HG03521 (cell line): Measurements from ENCODE around the gene STPG4.

Experiments used
- ATAC-seq: cut with Tn5 transposase; IDR thresholded peaks from one replicate; pipeline ENCODE4 v1.9.1; 2021; ENCODE audit warnings: mild to moderate bottlenecking, moderate library complexity; ENCODE audit not compliant: unreplicated experiment

The STPG4 gene

GRCh38 chr2:47074691-47075090, 80.4 kb downstream of the STPG4 start:
- no peak for ATAC-seq

GRCh38 chr2:47073641-47074040, 81.5 kb downstream of the STPG4 start:
- ATAC-seq: no peak

- ATAC-seq: no peak
These were observed 81.9 kb downstream of the STPG4 start for GRCh38 chr2:47073217-47073616.

GRCh38 chr2:47072728-47073191, 82.3 kb downstream of the STPG4 start:
- no peak for ATAC-seq

GRCh38 chr2:47072018-47072691, 83.0 kb downstream of the STPG4 start:
- no peak for ATAC-seq

GRCh38 chr2:47070920-47071824, 83.9 kb downstream of the STPG4 start:
- ATAC-seq: peak; percentile 70

- ATAC-seq: no peak
These were observed 84.8 kb downstream of the STPG4 start for GRCh38 chr2:47070155-47070919.

- no peak for ATAC-seq
These were observed 85.4 kb downstream of the STPG4 start for GRCh38 chr2:47069628-47070154.

GRCh38 chr2:47068981-47069627, 86.0 kb downstream of the STPG4 start:
- no peak for ATAC-seq

- ATAC-seq: no peak
These were observed 87.2 kb downstream of the STPG4 start for GRCh38 chr2:47067788-47068407.

GRCh38 chr2:47065771-47066380, 89.2 kb downstream of the STPG4 start:
- ATAC-seq: no peak

GRCh38 chr2:47065343-47065742, 89.8 kb downstream of the STPG4 start:
- no peak for ATAC-seq

GRCh38 chr2:47064106-47064505, 91.0 kb downstream of the STPG4 start:
- ATAC-seq: no peak

- no peak for ATAC-seq
These were observed 91.6 kb downstream of the STPG4 start for GRCh38 chr2:47063538-47063930.

- ATAC-seq: no peak
These were observed 92.2 kb downstream of the STPG4 start for GRCh38 chr2:47062681-47063537.

- ATAC-seq: no peak
These were observed 93.0 kb downstream of the STPG4 start for GRCh38 chr2:47061944-47062678.

- no peak for ATAC-seq
These were observed 94.4 kb downstream of the STPG4 start for GRCh38 chr2:47060652-47061170.
